Measurements from ENCODE around the gene DNAH6.

DNAH6 gene

GRCh38 chr2:84486441-84487115 is 29.7 kb upstream of the DNAH6 start:
- WGBS = 86% methylated on average over 2 of the region's 2 CpGs
- Histone ChIP-seq H3K27me3 (ENCODE audit: insufficient read depth, low read length) (no peaks in the 10 kb centered on the region), H3K4me3 (ENCODE audit: low read length) (no peak overlapping the region), H3K9ac (ENCODE audit: low read depth, low read length) (no peak overlapping the region), H3K27ac (ENCODE audit: low read depth, low read length) (no peak overlapping the region), H3K9me3 (ENCODE audit: insufficient read depth, low read depth, low read length) (no peaks in the 10 kb centered on the region), H3K36me3 (ENCODE audit: insufficient read depth, low read length) (no peaks in the 10 kb centered on the region), H3K4me1 (ENCODE audit: insufficient read depth, low read length) (no peaks in the 10 kb centered on the region)

DNA sequence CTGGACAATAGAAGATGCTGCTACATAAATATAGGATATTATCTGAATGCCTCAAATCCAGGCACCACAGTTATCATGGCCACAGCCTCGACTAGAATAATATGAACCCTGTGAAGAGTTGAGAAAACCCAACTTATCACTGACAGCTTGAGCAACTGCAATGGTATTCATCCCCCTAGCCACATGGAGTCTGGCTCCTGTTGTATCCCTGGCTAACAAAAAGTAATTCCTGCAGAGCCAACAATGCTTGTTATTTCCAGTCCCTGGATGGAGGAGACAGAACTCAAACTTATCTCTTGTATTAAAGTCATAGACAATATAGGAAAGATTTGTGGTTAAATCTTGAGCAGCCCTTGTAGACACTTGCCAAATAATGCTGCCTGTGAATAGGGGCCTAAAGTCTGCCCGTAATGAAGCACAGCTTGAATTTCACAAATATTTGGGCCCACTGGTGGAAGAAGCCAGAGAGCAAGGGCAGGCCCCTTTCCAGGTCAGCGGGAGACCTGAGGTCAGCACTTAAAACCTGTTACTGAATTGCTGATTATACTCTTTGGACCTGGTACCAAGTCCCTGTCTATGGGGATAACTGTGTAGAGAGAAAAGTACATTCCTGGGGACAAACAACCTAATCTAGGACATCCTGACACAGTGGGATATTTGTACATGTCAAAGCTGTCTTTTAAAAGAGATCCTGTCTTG is 28.9 kb upstream of the DNAH6 start:
- H3K27ac ChIP-seq (ENCODE audit: low read depth, low read length) = no peak overlapping the region
- WGBS = 51% methylated on average over 3 of the region's 3 CpGs
- H3K36me3 ChIP-seq (ENCODE audit: insufficient read depth, low read length) = no peaks in the 10 kb centered on the region
- no peaks in the 10 kb centered on the region for H3K27me3 ChIP-seq (ENCODE audit: insufficient read depth, low read length)
- no peak overlapping the region for H3K9ac ChIP-seq (ENCODE audit: low read depth, low read length)
- H3K4me1 ChIP-seq (ENCODE audit: insufficient read depth, low read length) = no peaks in the 10 kb centered on the region
- H3K4me3 ChIP-seq (ENCODE audit: low read length) = no peak overlapping the region
- no peaks in the 10 kb centered on the region for H3K9me3 ChIP-seq (ENCODE audit: insufficient read depth, low read depth, low read length)

- 100% methylated on average over 1 of the region's 2 CpGs for WGBS
- H3K27me3 ChIP-seq (ENCODE audit: insufficient read depth, low read length) = no peaks in the 10 kb centered on the region
- H3K4me1 ChIP-seq (ENCODE audit: insufficient read depth, low read length) = no peaks in the 10 kb centered on the region
- no peak overlapping the region for H3K27ac ChIP-seq (ENCODE audit: low read depth, low read length)
- H3K9ac ChIP-seq (ENCODE audit: low read depth, low read length) = no peak overlapping the region
- no peaks in the 10 kb centered on the region for H3K9me3 ChIP-seq (ENCODE audit: insufficient read depth, low read depth, low read length)
- no peaks in the 10 kb centered on the region for H3K36me3 ChIP-seq (ENCODE audit: insufficient read depth, low read length)
- H3K4me3 ChIP-seq (ENCODE audit: low read length) = no peak overlapping the region
These were observed 25.0 kb upstream of the DNAH6 start for GRCh38 chr2:84491256-84491655.

DNA sequence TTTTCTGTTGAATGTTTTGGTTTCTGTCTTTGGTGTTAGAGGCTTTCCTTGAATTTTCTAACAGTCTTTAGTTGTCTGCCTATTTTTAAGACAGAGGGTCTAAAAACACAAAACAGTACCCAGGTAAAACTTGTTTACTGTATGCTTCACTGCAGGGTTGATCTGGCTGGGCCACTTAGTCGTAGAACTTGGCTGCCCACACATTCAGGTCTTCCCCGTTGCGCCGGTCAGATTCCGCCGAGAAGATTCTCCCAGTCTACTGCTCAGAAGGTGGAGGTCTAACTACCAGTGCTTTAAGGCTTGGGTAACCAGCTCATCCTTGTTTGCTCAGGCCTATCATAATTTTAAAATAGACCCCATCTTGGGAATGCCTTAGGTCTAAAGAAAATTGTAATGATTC is 24.6 kb upstream of the DNAH6 start:
- Histone ChIP-seq H3K27me3 (ENCODE audit: insufficient read depth, low read length) (no peaks in the 10 kb centered on the region), H3K36me3 (ENCODE audit: insufficient read depth, low read length) (no peaks in the 10 kb centered on the region), H3K9ac (ENCODE audit: low read depth, low read length) (no peak overlapping the region), H3K9me3 (ENCODE audit: insufficient read depth, low read depth, low read length) (no peaks in the 10 kb centered on the region), H3K4me1 (ENCODE audit: insufficient read depth, low read length) (no peaks in the 10 kb centered on the region), H3K4me3 (ENCODE audit: low read length) (no peak overlapping the region), H3K27ac (ENCODE audit: low read depth, low read length) (no peak overlapping the region)
- 91% methylated on average over 6 of the region's 6 CpGs for WGBS

GRCh38 chr2:84492571-84492970 is 23.7 kb upstream of the DNAH6 start:
- Histone ChIP-seq H3K9me3 (ENCODE audit: insufficient read depth, low read depth, low read length) (no peaks in the 10 kb centered on the region), H3K4me1 (ENCODE audit: insufficient read depth, low read length) (no peaks in the 10 kb centered on the region), H3K27ac (ENCODE audit: low read depth, low read length) (no peak overlapping the region), H3K9ac (ENCODE audit: low read depth, low read length) (no peak overlapping the region), H3K4me3 (ENCODE audit: low read length) (no peak overlapping the region), H3K27me3 (ENCODE audit: insufficient read depth, low read length) (no peaks in the 10 kb centered on the region), H3K36me3 (ENCODE audit: insufficient read depth, low read length) (no peaks in the 10 kb centered on the region)
- WGBS = 100% methylated on average over 1 of the region's 1 CpG

DNA sequence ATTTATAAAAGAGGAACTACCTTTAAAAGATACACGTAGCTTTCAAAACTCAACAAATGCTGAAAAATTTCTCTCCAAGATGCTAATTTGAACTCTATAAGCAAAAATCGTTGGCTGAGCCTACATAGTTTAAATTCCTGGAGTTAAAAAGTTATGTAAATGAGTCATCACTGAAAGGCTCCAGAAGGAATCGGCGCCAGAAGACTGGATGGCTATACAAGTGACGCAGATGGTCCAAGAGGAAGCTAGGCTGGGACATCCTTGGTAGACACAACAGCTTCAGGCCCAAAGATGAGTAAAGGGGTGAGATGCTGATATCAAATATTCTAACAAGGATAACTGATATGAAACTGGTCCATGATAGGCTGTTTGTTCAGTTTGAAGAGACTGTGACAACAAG is 22.8 kb upstream of the DNAH6 start:
- Histone ChIP-seq H3K9ac (ENCODE audit: low read depth, low read length) (no peak overlapping the region), H3K27ac (ENCODE audit: low read depth, low read length) (no peak overlapping the region)
- WGBS = 82% methylated on average over 5 of the region's 5 CpGs

GRCh38 chr2:84494070-84494469 is 22.2 kb upstream of the DNAH6 start:
- Histone ChIP-seq H3K9ac (ENCODE audit: low read depth, low read length) (no peak overlapping the region), H3K27me3 (ENCODE audit: insufficient read depth, low read length) (no peaks in the 10 kb centered on the region), H3K36me3 (ENCODE audit: insufficient read depth, low read length) (no peaks in the 10 kb centered on the region), H3K4me1 (ENCODE audit: insufficient read depth, low read length) (no peaks in the 10 kb centered on the region), H3K4me3 (ENCODE audit: low read length) (no peak overlapping the region), H3K27ac (ENCODE audit: low read depth, low read length) (no peak overlapping the region), H3K9me3 (ENCODE audit: insufficient read depth, low read depth, low read length) (no peaks in the 10 kb centered on the region)
- WGBS = 84% methylated on average over 3 of the region's 4 CpGs

More for the DNA sequence above, 22.8 kb upstream of the DNAH6 start:
- Histone ChIP-seq H3K36me3 (ENCODE audit: insufficient read depth, low read length) (no peaks in the 10 kb centered on the region), H3K4me1 (ENCODE audit: insufficient read depth, low read length) (no peaks in the 10 kb centered on the region), H3K4me3 (ENCODE audit: low read length) (no peak overlapping the region), H3K27me3 (ENCODE audit: insufficient read depth, low read length) (no peaks in the 10 kb centered on the region), H3K9me3 (ENCODE audit: insufficient read depth, low read depth, low read length) (no peaks in the 10 kb centered on the region)

- WGBS = 38% methylated on average over 8 of the region's 8 CpGs
- no peak overlapping the region for H3K4me3 ChIP-seq (ENCODE audit: low read length)
- H3K36me3 ChIP-seq (ENCODE audit: insufficient read depth, low read length) = no peaks in the 10 kb centered on the region
- H3K27ac ChIP-seq (ENCODE audit: low read depth, low read length) = no peak overlapping the region
- H3K27me3 ChIP-seq (ENCODE audit: insufficient read depth, low read length) = no peaks in the 10 kb centered on the region
- no peaks in the 10 kb centered on the region for H3K4me1 ChIP-seq (ENCODE audit: insufficient read depth, low read length)
- H3K9me3 ChIP-seq (ENCODE audit: insufficient read depth, low read depth, low read length) = no peaks in the 10 kb centered on the region
- no peak overlapping the region for H3K9ac ChIP-seq (ENCODE audit: low read depth, low read length)
These were observed 20.7 kb upstream of the DNAH6 start for GRCh38 chr2:84495539-84496146.

DNA sequence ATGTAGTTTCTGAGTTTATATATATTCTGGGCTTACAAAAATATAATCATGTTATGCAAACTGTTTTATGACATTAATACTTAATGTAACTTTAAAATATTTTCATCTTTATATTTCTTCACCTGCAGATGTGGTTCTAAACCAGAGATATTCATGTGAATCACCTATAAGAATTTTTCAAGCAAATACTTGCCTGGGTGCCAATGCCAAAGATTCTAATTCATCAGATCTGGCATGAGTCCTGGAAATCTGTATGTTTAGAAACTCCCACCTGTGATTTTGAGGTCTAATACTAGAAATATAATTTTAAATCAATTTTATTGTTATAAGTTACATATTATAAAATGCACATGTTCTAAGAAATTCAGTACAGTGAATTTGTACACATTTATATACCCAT is 19.9 kb upstream of the DNAH6 start:
- Histone ChIP-seq H3K9me3 (ENCODE audit: insufficient read depth, low read depth, low read length) (no peaks in the 10 kb centered on the region), H3K4me1 (ENCODE audit: insufficient read depth, low read length) (no peaks in the 10 kb centered on the region), H3K4me3 (ENCODE audit: low read length) (no peak overlapping the region), H3K27ac (ENCODE audit: low read depth, low read length) (no peak overlapping the region), H3K9ac (ENCODE audit: low read depth, low read length) (no peak overlapping the region), H3K27me3 (ENCODE audit: insufficient read depth, low read length) (no peaks in the 10 kb centered on the region), H3K36me3 (ENCODE audit: insufficient read depth, low read length) (no peaks in the 10 kb centered on the region)

- Histone ChIP-seq H3K27me3 (ENCODE audit: insufficient read depth, low read length) (no peaks in the 10 kb centered on the region), H3K9ac (ENCODE audit: low read depth, low read length) (no peak overlapping the region), H3K36me3 (ENCODE audit: insufficient read depth, low read length) (no peaks in the 10 kb centered on the region), H3K4me3 (ENCODE audit: low read length) (no peak overlapping the region), H3K4me1 (ENCODE audit: insufficient read depth, low read length) (no peaks in the 10 kb centered on the region), H3K27ac (ENCODE audit: low read depth, low read length) (no peak overlapping the region), H3K9me3 (ENCODE audit: insufficient read depth, low read depth, low read length) (no peaks in the 10 kb centered on the region)
- WGBS = 93% methylated on average over 3 of the region's 3 CpGs
These were observed 19.0 kb upstream of the DNAH6 start for GRCh38 chr2:84497285-84497684.

DNA sequence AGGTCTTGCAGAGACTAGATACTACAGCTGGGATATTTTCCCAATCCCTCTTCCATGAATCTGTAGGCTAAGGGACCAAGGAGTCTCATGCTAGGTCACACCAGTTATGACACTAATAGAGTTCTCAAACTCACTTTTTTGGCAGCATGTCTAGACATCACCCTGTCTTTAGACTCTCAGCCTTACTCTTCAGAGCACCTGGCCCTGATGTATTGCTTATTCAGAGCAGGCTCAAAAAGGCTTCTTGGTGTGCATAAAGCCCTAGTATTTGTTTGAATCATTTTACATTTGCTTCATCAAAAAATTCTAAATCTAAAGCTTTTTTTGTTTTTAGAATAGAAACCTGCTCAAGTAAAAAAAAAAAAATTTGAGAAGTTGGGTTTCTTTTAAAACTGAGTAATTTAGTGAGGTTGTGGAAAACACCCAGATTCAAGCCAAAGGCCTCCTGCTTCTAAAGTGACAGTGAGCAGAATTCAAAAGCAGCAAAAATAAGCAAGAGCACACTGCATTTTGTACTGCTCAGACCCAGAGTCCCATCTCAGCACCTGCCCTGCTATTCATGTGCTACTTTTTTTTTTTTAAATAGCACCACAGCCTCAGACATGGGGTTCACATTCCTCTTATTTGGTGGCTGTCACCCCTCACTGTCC is 18.0 kb upstream of the DNAH6 start:
- Histone ChIP-seq H3K27me3 (ENCODE audit: insufficient read depth, low read length) (no peaks in the 10 kb centered on the region), H3K9me3 (ENCODE audit: insufficient read depth, low read depth, low read length) (no peaks in the 10 kb centered on the region), H3K4me1 (ENCODE audit: insufficient read depth, low read length) (no peaks in the 10 kb centered on the region), H3K9ac (ENCODE audit: low read depth, low read length) (no peak overlapping the region), H3K4me3 (ENCODE audit: low read length) (no peak overlapping the region), H3K36me3 (ENCODE audit: insufficient read depth, low read length) (no peaks in the 10 kb centered on the region), H3K27ac (ENCODE audit: low read depth, low read length) (no peak overlapping the region)

Data from HUES64 (cell line).